Measurements from ENCODE around the gene WNT9A.
"Not testable (repeated sequence)": the region's sequence is repeated elsewhere in the genome, so short reads cannot be mapped to it uniquely, and the experiment has no call there.

The WNT9A gene

GRCh38 chr1:227883073-227883520 lies 64.6 kb downstream of the WNT9A start:
- no peak for TF ChIP-seq EZH2phosphoT487 (IDR thresholded peaks at IDR 0.05; ENCODE audit: borderline replicate concordance, low read length)
- no peak for TF ChIP-seq CTCF (IDR thresholded peaks at IDR 0.05; ENCODE audit: low read depth, low read length, poor library complexity, severe bottlenecking)
- Histone ChIP-seq H3K4me3 (ENCODE audit: low read length) (no peak overlapping the region), H3F3A (ENCODE audit: control insufficient read depth, insufficient read depth) (no peaks in the 10 kb centered on the region), H3K4me1 (ENCODE audit: control insufficient read depth, low read length) (no peaks in the 10 kb centered on the region), H4K20me1 (ENCODE audit: control insufficient read depth, insufficient read depth, low read depth, low read length) (no peaks in the 10 kb centered on the region), H3K9me2 (replicated peaks; ENCODE audit: control insufficient read depth, low read length) (no peaks in the 10 kb centered on the region), H3K4me2 (ENCODE audit: low read length) (no peak overlapping the region), H3K9me3 (ENCODE audit: control insufficient read depth, insufficient read depth, low read length) (no peaks in the 10 kb centered on the region), H3K27me3 (ENCODE audit: control insufficient read depth, low read length) (no peaks in the 10 kb centered on the region), H3K36me3 (ENCODE audit: control insufficient read depth, low read length) (no peaks in the 10 kb centered on the region), H3K79me2 (ENCODE audit: control insufficient read depth, low read length) (no peaks in the 10 kb centered on the region), H3K27ac (ENCODE audit: low read depth, low read length) (no peak overlapping the region)

GRCh38 chr1:227880342-227880924 lies 67.3 kb downstream of the WNT9A start:
- H3K27me3 ChIP-seq (ENCODE audit: control insufficient read depth, low read length), result no peaks in the 10 kb centered on the region
- no peaks in the 10 kb centered on the region for H3K79me2 ChIP-seq (ENCODE audit: control insufficient read depth, low read length)
- TF ChIP-seq CTCF (IDR thresholded peaks at IDR 0.05; ENCODE audit: low read depth, low read length, poor library complexity, severe bottlenecking) (no peak), EZH2phosphoT487 (IDR thresholded peaks at IDR 0.05; ENCODE audit: borderline replicate concordance, low read length) (no peak)
- H3K9me3 ChIP-seq (ENCODE audit: control insufficient read depth, insufficient read depth, low read length), result no peaks in the 10 kb centered on the region
- H3K4me2 ChIP-seq (ENCODE audit: low read length), result no peak overlapping the region
- H3K9me2 ChIP-seq (replicated peaks; ENCODE audit: control insufficient read depth, low read length), result no peaks in the 10 kb centered on the region
- no peaks in the 10 kb centered on the region for H3K36me3 ChIP-seq (ENCODE audit: control insufficient read depth, low read length)
- H3F3A ChIP-seq (ENCODE audit: control insufficient read depth, insufficient read depth), result no peaks in the 10 kb centered on the region
- H3K4me3 ChIP-seq (ENCODE audit: low read length), result no peak overlapping the region
- H3K27ac ChIP-seq (ENCODE audit: low read depth, low read length), result no peak overlapping the region
- H3K4me1 ChIP-seq (ENCODE audit: control insufficient read depth, low read length), result no peaks in the 10 kb centered on the region
- H4K20me1 ChIP-seq (ENCODE audit: control insufficient read depth, insufficient read depth, low read depth, low read length), result no peaks in the 10 kb centered on the region

DNA sequence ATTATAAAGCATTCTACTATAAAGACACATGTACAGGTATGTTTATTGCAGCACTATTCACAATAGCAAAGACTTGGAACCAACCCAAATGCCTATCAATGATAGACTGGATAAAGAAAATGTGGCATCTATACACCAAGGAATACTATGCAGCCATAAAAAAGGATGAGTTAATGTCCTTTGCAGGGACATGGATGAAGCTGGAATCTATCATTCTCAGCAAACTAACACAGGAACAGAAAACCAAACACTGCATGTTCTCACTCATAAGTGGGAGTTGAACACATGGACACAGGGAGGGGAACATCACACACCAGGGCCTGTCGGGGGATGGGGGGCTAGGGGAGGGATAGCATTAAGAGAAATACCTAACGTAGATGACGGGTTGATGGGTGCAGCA lies 69.9 kb downstream of the WNT9A start:
- H3K9me3 ChIP-seq (ENCODE audit: control insufficient read depth, insufficient read depth, low read length); H3K27ac ChIP-seq (ENCODE audit: low read depth, low read length); H3K4me2 ChIP-seq (ENCODE audit: low read length); H3F3A ChIP-seq (ENCODE audit: control insufficient read depth, insufficient read depth); H4K20me1 ChIP-seq (ENCODE audit: control insufficient read depth, insufficient read depth, low read depth, low read length); H3K27me3 ChIP-seq (ENCODE audit: control insufficient read depth, low read length); H3K4me1 ChIP-seq (ENCODE audit: control insufficient read depth, low read length); H3K36me3 ChIP-seq (ENCODE audit: control insufficient read depth, low read length); H3K9me2 ChIP-seq (replicated peaks; ENCODE audit: control insufficient read depth, low read length); H3K79me2 ChIP-seq (ENCODE audit: control insufficient read depth, low read length); H3K4me3 ChIP-seq (ENCODE audit: low read length): not testable (repeated sequence)

- not testable (repeated sequence) for H3K27me3 ChIP-seq (ENCODE audit: control insufficient read depth, low read length); H3K4me1 ChIP-seq (ENCODE audit: control insufficient read depth, low read length); H3K9me3 ChIP-seq (ENCODE audit: control insufficient read depth, insufficient read depth, low read length); H3K27ac ChIP-seq (ENCODE audit: low read depth, low read length); H3K79me2 ChIP-seq (ENCODE audit: control insufficient read depth, low read length); H4K20me1 ChIP-seq (ENCODE audit: control insufficient read depth, insufficient read depth, low read depth, low read length); H3K36me3 ChIP-seq (ENCODE audit: control insufficient read depth, low read length); H3K4me2 ChIP-seq (ENCODE audit: low read length); H3K4me3 ChIP-seq (ENCODE audit: low read length); H3K9me2 ChIP-seq (replicated peaks; ENCODE audit: control insufficient read depth, low read length); H3F3A ChIP-seq (ENCODE audit: control insufficient read depth, insufficient read depth)
Observed at GRCh38 chr1:227871892-227872291, 75.8 kb downstream of the WNT9A start.
